K562 (cell line): ENCODE data around the gene SMARCC1. TPM values are rescaled to one million over a fixed set of nuclear protein-coding genes. Genes with fewer than 3 reads are reported as not detected.

Experiments used
- ATAC-seq: fragments of 200-7000 bp; cut with Tn5 transposase; 3 replicates; pipeline ENCODE4 v1.9.1; 2020; ENCODE audit warnings: moderate library complexity
- BruUV-seq: library from RNA; stranded (reverse); fragments of 400-500 nt; replicated peaks from 2 replicates; lab custom pipeline; 2021; lab: Mats Ljungman, UMichigan
- CTCF ChIA-PET: fragments of 300-600 bp; formaldehyde crosslinking; extraction: SDS; loops from one replicate; lab custom pipeline; 2021; ENCODE audit warnings: low intra/inter-chr PET ratio; lab: Yijun Ruan, JAX
- POLR2A ChIA-PET: fragments of 300-600, 350-650 bp; sonication (Branson Sonifier 250); formaldehyde crosslinking; extraction: SDS; loops from one replicate; lab custom pipeline; 2021; ENCODE audit warnings: antibody characterized with exemption, inconsistent platforms; lab: Yijun Ruan, JAX
- DNase-seq, 4 experiments: peaks; one replicate each; pipeline versions ENCODE4 v3.0.0 to v3.0.0-alpha.2; 2011 to 2018; ENCODE audit warnings: low spot score in 3 of 4, mixed read lengths in 3 of 4; ENCODE audit errors: extremely low read depth in 1 of 4
- FAIRE-seq: peaks from 2 replicates; lab custom pipeline; 2011; peaks lifted over from hg19 to GRCh38; lab: Jason Lieb, UNC
- H2AFZ ChIP-seq: 2 replicates; pipeline ENCODE4 v1.6.0; 2011; ENCODE audit warnings: low read depth, low read length, control low read depth, inconsistent platforms
- H3K27ac ChIP-seq: fragments of 200-600 bp; 3 replicates; pipeline ENCODE4 v1.8.0; 2011; ENCODE audit warnings: low read depth, mild to moderate bottlenecking, control low read depth, inconsistent platforms, low read length, moderate library complexity, mixed read lengths; ENCODE audit errors: extremely low read depth
- H3K27me3 ChIP-seq, 2 experiments: fragments of 300-600 bp in 1 of 2; 2 replicates in 1 of 2; 3 replicates in 1 of 2; pipeline versions ENCODE4 v1.6.0 to v1.8.0; 2011; ENCODE audit warnings: inconsistent platforms in 2 of 2, low read length in 2 of 2, mild to moderate bottlenecking in 1 of 2, mixed read lengths in 1 of 2, moderate library complexity in 1 of 2; ENCODE audit not compliant: control insufficient read depth in 2 of 2, insufficient read depth in 2 of 2
- H3K36me3 ChIP-seq: fragments of 300-600 bp; 3 replicates; pipeline ENCODE4 v1.8.0; 2011; ENCODE audit warnings: mild to moderate bottlenecking, low read length, inconsistent platforms; ENCODE audit not compliant: control insufficient read depth, insufficient read depth
- H3K4me1 ChIP-seq, 2 experiments: fragments of 200-600 bp in 1 of 2; replicated peaks in 1 of 2; 2 replicates in 1 of 2; 3 replicates in 1 of 2; pipeline versions ENCODE4 v1.5.1 to v1.8.0; 2011; ENCODE audit warnings: inconsistent platforms in 2 of 2, low read length in 2 of 2, mild to moderate bottlenecking in 1 of 2, mixed read lengths in 1 of 2, moderate library complexity in 1 of 2; ENCODE audit not compliant: control insufficient read depth in 2 of 2, insufficient read depth in 2 of 2
- H3K4me2 ChIP-seq: 2 replicates; pipeline ENCODE4 v1.6.1; 2011; ENCODE audit warnings: low read length, control low read depth, inconsistent platforms, mixed read lengths; ENCODE audit not compliant: insufficient read depth
- H3K4me3 ChIP-seq: fragments of 200-600 bp; sonication (generic), shearing (Covaris generic); 2 replicates; pipeline ENCODE4 v1.5.1; 2016; ENCODE audit warnings: control low read depth, inconsistent platforms
- H3K79me2 ChIP-seq: fragments of 200-600 bp; 3 replicates; pipeline ENCODE4 v1.8.0; 2011; ENCODE audit warnings: low read length, inconsistent platforms; ENCODE audit not compliant: control insufficient read depth, insufficient read depth
- H3K9ac ChIP-seq, 2 experiments: 2 replicates each; pipeline versions ENCODE4 v1.6.0 to v1.6.1; 2011; ENCODE audit warnings: low read depth in 2 of 2, low read length in 2 of 2, control low read depth in 1 of 2, inconsistent platforms in 1 of 2, mild to moderate bottlenecking in 1 of 2, mixed read lengths in 1 of 2; ENCODE audit not compliant: insufficient read depth in 1 of 2
- H3K9me1 ChIP-seq: one replicate; pipeline ENCODE4 v1.6.0; 2011; ENCODE audit warnings: inconsistent platforms, mild to moderate bottlenecking, low read length, moderate library complexity; ENCODE audit not compliant: control insufficient read depth, insufficient read depth
- H3K9me3 ChIP-seq: replicated peaks from 2 replicates; pipeline ENCODE4 v1.5.1; 2011; ENCODE audit warnings: low read depth, low read length, inconsistent platforms; ENCODE audit not compliant: control insufficient read depth, insufficient read depth
- H4K20me1 ChIP-seq: replicated peaks from 2 replicates; pipeline ENCODE4 v1.6.1; 2011; ENCODE audit warnings: low read length, inconsistent platforms, mixed read lengths; ENCODE audit not compliant: control insufficient read depth, insufficient read depth
- BHLHE40 ChIP-seq: IDR thresholded peaks from 2 replicates; pipeline ENCODE4 v1.6.1; 2011; ENCODE audit warnings: low read length, improper control_type of control experiment
- BRF1 ChIP-seq: IDR thresholded peaks from 3 replicates; pipeline ENCODE4 v1.6.1; 2011; ENCODE audit warnings: borderline replicate concordance, mild to moderate bottlenecking; ENCODE audit not compliant: insufficient read length; ENCODE audit errors: extremely low read depth
- CBFA2T2 ChIP-seq: fragments of 450-650 bp; conservative IDR thresholded peaks from 2 replicates; pipeline ENCODE4 v1.6.1; 2017; ENCODE audit warnings: mild to moderate bottlenecking
- EP400 ChIP-seq: fragments of 450-650 bp; IDR thresholded peaks from 2 replicates; pipeline ENCODE4 v1.6.1; 2017; ENCODE audit warnings: antibody characterized with exemption, mild to moderate bottlenecking, moderate library complexity
- HMGN3 ChIP-seq: IDR thresholded peaks from 2 replicates; pipeline ENCODE4 v1.6.1; 2011; ENCODE audit warnings: borderline replicate concordance, low read depth, mild to moderate bottlenecking, mixed read lengths, low read length; ENCODE audit not compliant: insufficient read length; ENCODE audit errors: extremely low read depth
- LARP7 ChIP-seq: fragments of 450-650 bp; IDR thresholded peaks from 2 replicates; pipeline ENCODE4 v1.6.1; 2016
- NR2F6 ChIP-seq: fragments of 450-650 bp; formaldehyde crosslinking; IDR thresholded peaks from 2 replicates; pipeline ENCODE4 v1.4.0; 2020; ENCODE audit warnings: mild to moderate bottlenecking
- POLR3A ChIP-seq: IDR thresholded peaks from 2 replicates; pipeline ENCODE4 v1.6.1; 2011; ENCODE audit warnings: borderline replicate concordance, mild to moderate bottlenecking, moderate library complexity; ENCODE audit not compliant: insufficient read length, insufficient read depth; ENCODE audit errors: extremely low read depth
- POU5F1 ChIP-seq: fragments of 150-350 bp; IDR thresholded peaks from 2 replicates; pipeline ENCODE4 v1.6.1; 2014; ENCODE audit warnings: borderline replicate concordance, low read length, low read depth, mild to moderate bottlenecking; ENCODE audit not compliant: partially characterized antibody
- WGBS: fragments of 100-300 bp; shearing (Covaris generic); methylation state at CpG from one replicate; pipeline ENCODE4 v1.1.6; 2016; ENCODE audit warnings: low coverage, mixed read lengths; ENCODE audit not compliant: insufficient coverage; ENCODE audit errors: missing lambda C conversion rate; 5-methylcytosine and 5-hydroxymethylcytosine counted together
- in situ Hi-C: fragments of 300-500 bp; cut with MboI; formaldehyde crosslinking; loops from 4 replicates; pipeline ENCODE4 v1.15.0; 2018; ENCODE audit warnings: inconsistent platforms, mixed read lengths
- intact Hi-C: fragments of 100-400 bp; cut with micrococcal nuclease; formaldehyde crosslinking; loops from 2 replicates; pipeline ENCODE4 v1.14.2; 2022
- polyA plus RNA-seq, 8 experiments: library from polyadenylated mRNA; depleted of rRNA in 4 of 8; stranded (reverse) in 5 of 8; unstranded in 3 of 8; fragments of >200 nt; fragmentation: Nextera tagmentation in 2 of 8; fragmentation: Illumina TruSeq in 1 of 8; extraction: Ambion mirVana in 2 of 8; extraction: Trizol in 1 of 8; gene quantifications; 2 replicates each; pipeline versions ENCODE4 v1.2.1 to v1.2.3, GENCODE V29; 2011 to 2014; ENCODE audit warnings: inconsistent platforms in 1 of 8, missing spikeins in 1 of 8
- total RNA-seq, 7 experiments: library from RNA; depleted of rRNA in 6 of 7; stranded (reverse); fragments of >200 nt in 6 of 7; fragmentation: Illumina TruSeq in 2 of 7; extraction: Trizol in 2 of 7; gene quantifications; 2 replicates each; pipeline versions ENCODE4 v1.2.1 to v1.2.3, GENCODE V29; 2011 to 2021; ENCODE audit warnings: low replicate concordance in 1 of 7
- TF ChIP-seq, protein P1 (sequence below): fragments of 450-650 bp; IDR thresholded peaks from 2 replicates; pipeline ENCODE4 v1.6.1; 2016; ENCODE audit warnings: low read depth
- TF ChIP-seq, protein P2 (sequence below): sonication (generic); formaldehyde crosslinking; IDR thresholded peaks from 2 replicates; pipeline ENCODE4 v1.8.1; 2022; ENCODE audit warnings: missing genetic modification reagents

The SMARCC1 gene
- total and polyA plus RNA-seq, 9 of the 15 experiments (the other 6 are each of a cell fraction or from before 2014, with no cell fraction given): 20.7 to 199 (median 66.0) TPM

DNA sequence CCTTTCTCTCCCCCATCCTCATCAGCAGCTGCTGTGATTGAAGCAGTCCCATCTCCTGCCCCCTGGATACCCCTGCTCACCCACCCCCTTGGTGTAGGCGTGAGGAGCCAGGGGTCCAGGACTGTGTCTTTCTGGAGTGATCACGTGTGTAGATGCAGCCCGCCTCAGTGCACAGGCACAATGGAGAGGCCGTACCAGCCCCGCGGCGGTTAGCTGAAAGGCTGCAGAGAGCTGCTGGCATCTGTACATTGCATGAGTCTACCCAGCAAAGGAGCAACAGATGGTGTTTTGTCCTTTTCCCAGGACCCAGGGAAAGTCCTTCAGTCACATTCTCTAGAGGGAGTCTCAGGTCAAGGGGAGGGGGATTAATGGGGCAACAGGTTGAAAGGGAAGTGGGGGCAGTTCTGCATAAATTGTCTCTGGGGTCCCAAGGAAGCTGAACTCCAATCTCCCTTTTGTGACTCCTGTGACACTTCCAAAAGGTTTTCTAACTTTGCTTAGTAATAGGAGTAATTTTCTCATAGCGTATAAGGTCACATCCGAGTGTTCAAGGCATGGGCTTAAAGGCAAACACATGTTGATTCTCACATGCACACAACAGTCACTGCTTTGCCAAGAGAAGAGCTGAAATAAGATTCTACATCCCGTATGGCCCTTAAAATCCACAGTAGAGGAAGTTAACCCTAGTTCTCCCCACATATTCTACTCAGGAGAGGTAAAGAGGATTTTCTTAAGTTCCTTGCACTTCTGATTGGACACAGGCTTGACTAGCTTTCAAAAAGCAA, 210.1 kb downstream of the SMARCC1 start:
- CTCF ChIA-PET: no interaction called here
- no peak for TF ChIP-seq HMGN3
- TF ChIP-seq BHLHE40: no peak
- no peak for TF ChIP-seq POU5F1
- TF ChIP-seq EP400: no peak
- TF ChIP-seq, protein P1, sequence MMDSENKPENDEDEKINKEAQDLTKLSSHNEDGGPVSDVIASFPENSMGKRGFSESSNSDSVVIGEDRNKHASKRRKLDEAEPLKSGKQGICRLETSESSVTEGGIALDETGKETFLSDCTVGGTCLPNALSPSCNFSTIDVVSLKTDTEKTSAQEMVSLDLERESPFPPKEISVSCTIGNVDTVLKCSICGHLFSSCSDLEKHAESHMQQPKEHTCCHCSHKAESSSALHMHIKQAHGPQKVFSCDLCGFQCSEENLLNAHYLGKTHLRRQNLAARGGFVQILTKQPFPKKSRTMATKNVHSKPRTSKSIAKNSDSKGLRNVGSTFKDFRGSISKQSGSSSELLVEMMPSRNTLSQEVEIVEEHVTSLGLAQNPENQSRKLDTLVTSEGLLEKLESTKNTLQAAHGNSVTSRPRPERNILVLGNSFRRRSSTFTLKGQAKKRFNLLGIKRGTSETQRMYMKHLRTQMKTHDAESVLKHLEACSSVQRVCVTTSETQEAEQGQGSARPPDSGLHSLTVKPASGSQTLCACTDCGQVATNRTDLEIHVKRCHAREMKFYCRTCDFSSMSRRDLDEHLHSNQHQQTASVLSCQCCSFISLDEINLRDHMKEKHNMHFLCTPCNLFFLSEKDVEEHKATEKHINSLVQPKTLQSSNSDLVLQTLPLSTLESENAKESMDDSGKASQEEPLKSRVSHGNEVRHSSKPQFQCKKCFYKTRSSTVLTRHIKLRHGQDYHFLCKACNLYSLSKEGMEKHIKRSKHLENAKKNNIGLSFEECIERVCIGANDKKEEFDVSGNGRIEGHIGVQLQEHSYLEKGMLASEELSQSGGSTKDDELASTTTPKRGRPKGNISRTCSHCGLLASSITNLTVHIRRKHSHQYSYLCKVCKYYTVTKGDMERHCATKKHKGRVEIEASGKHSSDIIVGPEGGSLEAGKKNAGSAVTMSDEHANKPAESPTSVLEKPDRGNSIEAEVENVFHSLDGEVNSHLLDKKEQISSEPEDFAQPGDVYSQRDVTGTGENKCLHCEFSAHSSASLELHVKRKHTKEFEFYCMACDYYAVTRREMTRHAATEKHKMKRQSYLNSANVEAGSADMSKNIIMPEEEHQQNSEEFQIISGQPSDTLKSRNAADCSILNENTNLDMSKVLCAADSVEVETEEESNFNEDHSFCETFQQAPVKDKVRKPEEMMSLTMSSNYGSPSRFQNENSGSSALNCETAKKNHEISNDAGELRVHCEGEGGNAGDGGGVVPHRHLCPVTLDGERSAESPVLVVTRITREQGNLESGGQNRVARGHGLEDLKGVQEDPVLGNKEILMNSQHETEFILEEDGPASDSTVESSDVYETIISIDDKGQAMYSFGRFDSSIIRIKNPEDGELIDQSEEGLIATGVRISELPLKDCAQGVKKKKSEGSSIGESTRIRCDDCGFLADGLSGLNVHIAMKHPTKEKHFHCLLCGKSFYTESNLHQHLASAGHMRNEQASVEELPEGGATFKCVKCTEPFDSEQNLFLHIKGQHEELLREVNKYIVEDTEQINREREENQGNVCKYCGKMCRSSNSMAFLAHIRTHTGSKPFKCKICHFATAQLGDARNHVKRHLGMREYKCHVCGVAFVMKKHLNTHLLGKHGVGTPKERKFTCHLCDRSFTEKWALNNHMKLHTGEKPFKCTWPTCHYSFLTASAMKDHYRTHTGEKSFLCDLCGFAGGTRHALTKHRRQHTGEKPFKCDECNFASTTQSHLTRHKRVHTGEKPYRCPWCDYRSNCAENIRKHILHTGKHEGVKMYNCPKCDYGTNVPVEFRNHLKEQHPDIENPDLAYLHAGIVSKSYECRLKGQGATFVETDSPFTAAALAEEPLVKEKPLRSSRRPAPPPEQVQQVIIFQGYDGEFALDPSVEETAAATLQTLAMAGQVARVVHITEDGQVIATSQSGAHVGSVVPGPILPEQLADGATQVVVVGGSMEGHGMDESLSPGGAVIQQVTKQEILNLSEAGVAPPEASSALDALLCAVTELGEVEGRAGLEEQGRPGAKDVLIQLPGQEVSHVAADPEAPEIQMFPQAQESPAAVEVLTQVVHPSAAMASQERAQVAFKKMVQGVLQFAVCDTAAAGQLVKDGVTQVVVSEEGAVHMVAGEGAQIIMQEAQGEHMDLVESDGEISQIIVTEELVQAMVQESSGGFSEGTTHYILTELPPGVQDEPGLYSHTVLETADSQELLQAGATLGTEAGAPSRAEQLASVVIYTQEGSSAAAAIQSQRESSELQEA: no peak
- no peak for TF ChIP-seq CBFA2T2
- TF ChIP-seq, protein P2, sequence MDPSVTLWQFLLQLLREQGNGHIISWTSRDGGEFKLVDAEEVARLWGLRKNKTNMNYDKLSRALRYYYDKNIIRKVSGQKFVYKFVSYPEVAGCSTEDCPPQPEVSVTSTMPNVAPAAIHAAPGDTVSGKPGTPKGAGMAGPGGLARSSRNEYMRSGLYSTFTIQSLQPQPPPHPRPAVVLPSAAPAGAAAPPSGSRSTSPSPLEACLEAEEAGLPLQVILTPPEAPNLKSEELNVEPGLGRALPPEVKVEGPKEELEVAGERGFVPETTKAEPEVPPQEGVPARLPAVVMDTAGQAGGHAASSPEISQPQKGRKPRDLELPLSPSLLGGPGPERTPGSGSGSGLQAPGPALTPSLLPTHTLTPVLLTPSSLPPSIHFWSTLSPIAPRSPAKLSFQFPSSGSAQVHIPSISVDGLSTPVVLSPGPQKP (CRISPR knock-in tag): no peak
- no peak for TF ChIP-seq NR2F6 (CRISPR knock-in tag)
- TF ChIP-seq BRF1: no peak
- no peak for TF ChIP-seq POLR3A
- no peak for TF ChIP-seq LARP7

More for the DNA sequence above, 210.1 kb downstream of the SMARCC1 start:
- DNase-seq (no peak), FAIRE-seq (no peak), ATAC-seq (no peak)
- H3K79me2 ChIP-seq: no peaks in the 10 kb centered on the region
- WGBS: 40% methylated on average over 10 of the region's 10 CpGs
- H3K27me3 ChIP-seq: no peaks in the 10 kb centered on the region
- in situ Hi-C loops (no loop called here), intact Hi-C loops (loop anchor here (10.0 kb wide), 1 partner anchor 47 kb away; no protein-coding TSS in a partner anchor)
- POLR2A ChIA-PET: interaction anchor here (0.6 to 1.5 kb wide), 11 partner anchors 9 to 309 kb away, joined by 3 to 6 read pairs (median 3); no protein-coding TSS in a partner anchor
- no peaks in the 10 kb centered on the region for H3K9me3 ChIP-seq
- H3K36me3 ChIP-seq: no peaks in the 10 kb centered on the region
- no peak overlapping the region for H3K27ac ChIP-seq
- 0 out of 2 replicates have a peak, but pooled peaks cover 3% of the 10 kb centered on the region for H4K20me1 ChIP-seq
- H2AFZ ChIP-seq: no peak overlapping the region; the same call in 1 of the 2 replicates
- no peak overlapping the region for H3K4me2 ChIP-seq
- H3K4me1 ChIP-seq: peaks cover 13 to 17% of the 10 kb centered on the region in 2 experiments
- H3K4me3 ChIP-seq: no peak overlapping the region
- H3K9me1 ChIP-seq: no peaks in the 10 kb centered on the region
- 0 out of 4 replicates have a peak overlapping the region, but pooled peaks of 1 of the 2 experiments have one; percentile 6 for H3K9ac ChIP-seq
- no TSS peak for BruUV-seq
